BJ (cell line): ENCODE measurements around the gene STRN4. TPM values are rescaled to one million over a fixed set of nuclear protein-coding genes. Genes with fewer than 3 reads are reported as not detected.

Experiments
- CTCF ChIA-PET: fragments of 350-600 bp; formaldehyde crosslinking; extraction: SDS; loops from one replicate; lab custom pipeline; 2021; ENCODE audit warnings: antibody characterized with exemption, inconsistent platforms; lab: Yijun Ruan, JAX
- POLR2A ChIA-PET: fragments of 300-600 bp; sonication (Branson Sonifier 250); formaldehyde crosslinking; extraction: SDS; loops from one replicate; lab custom pipeline; 2021; ENCODE audit warnings: antibody characterized with exemption; lab: Charles Lee
- DNase-seq: peaks from one replicate; pipeline ENCODE4 v3.0.0-alpha.2; 2011; ENCODE audit warnings: low read depth
- H3K27me3 ChIP-seq: 2 replicates; pipeline ENCODE4 v1.6.0; 2011; ENCODE audit warnings: low read length; ENCODE audit not compliant: control insufficient read depth, insufficient read depth
- H3K36me3 ChIP-seq: 2 replicates; pipeline ENCODE4 v1.5.1; 2011; ENCODE audit warnings: low read length; ENCODE audit not compliant: control insufficient read depth, insufficient read depth
- H3K4me3 ChIP-seq: 2 replicates; pipeline ENCODE4 v1.5.1; 2011; ENCODE audit warnings: low read depth, mild to moderate bottlenecking, control low read depth, low read length
- CTCF ChIP-seq: IDR thresholded peaks from 2 replicates; pipeline ENCODE4 v1.5.1; 2011; ENCODE audit warnings: low read depth, mild to moderate bottlenecking, control low read depth, inconsistent platforms, low read length, moderate library complexity; ENCODE audit not compliant: insufficient read depth
- polyA plus RNA-seq: library from polyadenylated mRNA; depleted of rRNA; stranded (reverse); fragments of >200 nt; gene quantifications from 2 replicates; pipeline ENCODE4 v1.2.3, GENCODE V29; 2011

STRN4 gene
- polyA plus RNA-seq, 1 experiment = 78.6 TPM

- ChIA-PET CTCF (interaction anchor here (0.7 to 5.5 kb wide), 5 partner anchors 11 to 55 kb away, joined by 3 to 40 read pairs (median 7); no protein-coding TSS in a partner anchor), POLR2A (no interaction called here)
- Histone ChIP-seq H3K27me3 (no peaks in the 10 kb centered on the region), H3K36me3 (peaks cover 21% of the 10 kb centered on the region), H3K4me3 (peak overlapping the region; percentile 95)
- TF ChIP-seq CTCF = no peak
- DNase-seq = no peak
These were observed 39.7 kb upstream of the STRN4 start for GRCh38 chr19:46785980-46786235.

- POLR2A ChIA-PET = no interaction called here
- DNase-seq = no peak
These were observed 39.1 kb upstream of the STRN4 start for GRCh38 chr19:46785054-46785979.

GRCh38 chr19:46784262-46785053 is 38.2 kb upstream of the STRN4 start:
- Histone ChIP-seq H3K36me3 (peaks cover 29% of the 10 kb centered on the region), H3K27me3 (no peaks in the 10 kb centered on the region), H3K4me3 (peak overlapping the region; percentile 95)
- POLR2A ChIA-PET = interaction anchor here (0.6 kb wide), 1 partner anchor 109 kb away, joined by 3 read pairs; no protein-coding TSS in a partner anchor
- peak; percentile 71 for DNase-seq
- TF ChIP-seq CTCF = peak; percentile 36; the same call in 1 of the 2 replicates
- CTCF ChIA-PET = interaction anchor here (0.8 to 5.5 kb wide), 8 partner anchors 9 to 207 kb away, joined by 3 to 40 read pairs (median 3); no protein-coding TSS in a partner anchor

More at GRCh38 chr19:46785054-46785979, 39.1 kb upstream of the STRN4 start:
- Histone ChIP-seq H3K4me3 (peak overlapping the region; percentile 95), H3K27me3 (no peaks in the 10 kb centered on the region), H3K36me3 (peaks cover 24% of the 10 kb centered on the region)
- CTCF ChIA-PET = interaction anchor here (0.8 to 5.5 kb wide), 8 partner anchors 10 to 206 kb away, joined by 3 to 40 read pairs (median 3); no protein-coding TSS in a partner anchor
- TF ChIP-seq CTCF = no peak

GRCh38 chr19:46783670-46784069 is 37.4 kb upstream of the STRN4 start:
- H3K27me3 ChIP-seq = no peaks in the 10 kb centered on the region
- POLR2A ChIA-PET = no interaction called here

More at GRCh38 chr19:46783670-46784069, 37.4 kb upstream of the STRN4 start:
- CTCF ChIA-PET = interaction anchor here (1.2 to 5.5 kb wide), 3 partner anchors 30 to 208 kb away, joined by 3 to 40 read pairs (median 4); no protein-coding TSS in a partner anchor
- peak overlapping the region; percentile 95 for H3K4me3 ChIP-seq
- DNase-seq = no peak
- no peak for TF ChIP-seq CTCF
- H3K36me3 ChIP-seq = peaks cover 34% of the 10 kb centered on the region
